RWPE1 (cell line): Measurements from ENCODE around the gene CFAP206.

Experiments used
- CTCF ChIA-PET: fragments of 350-600 bp; sonication (Branson Sonifier 250); formaldehyde crosslinking; extraction: SDS; loops from one replicate; lab custom pipeline; 2021; lab: Yijun Ruan, JAX
- POLR2A ChIA-PET: fragments of 400-600 bp; formaldehyde crosslinking; extraction: SDS; loops from one replicate; lab custom pipeline; 2020; ENCODE audit warnings: antibody characterized with exemption; ENCODE audit not compliant: low non-redundant PET; lab: Yijun Ruan, JAX
- DNase-seq: peaks from one replicate; pipeline ENCODE4 v3.0.0; 2012; ENCODE audit warnings: low spot score
- H3K27ac ChIP-seq: fragments of 450-650 bp; 2 replicates; pipeline ENCODE4 v1.5.1; 2017
- CTCF ChIP-seq: fragments of 450-650 bp; conservative IDR thresholded peaks from 2 replicates; pipeline ENCODE4 v1.5.1; 2017; ENCODE audit warnings: low read depth, mild to moderate bottlenecking

CFAP206 gene

GRCh38 chr6:87494761-87495422 is 87.1 kb downstream of the CFAP206 start:
- TF ChIP-seq CTCF, result no peak
- ChIA-PET POLR2A (no interaction called here), CTCF (no interaction called here)
- DNase-seq, result no peak
- H3K27ac ChIP-seq, result no peak overlapping the region

- H3K27ac ChIP-seq, result no peak overlapping the region
- DNase-seq, result no peak
- TF ChIP-seq CTCF, result no peak
- CTCF ChIA-PET, result interaction anchor here (0.7 kb wide), 2 partner anchors 20 to 220 kb away, joined by 3 to 4 read pairs; no protein-coding TSS in a partner anchor
- POLR2A ChIA-PET, result no interaction called here
These were observed 90.3 kb downstream of the CFAP206 start for GRCh38 chr6:87498048-87498447.

GRCh38 chr6:87501809-87502572 is 94.2 kb downstream of the CFAP206 start:
- no peak overlapping the region for H3K27ac ChIP-seq
- no peak for DNase-seq
- ChIA-PET CTCF (no interaction called here), POLR2A (no interaction called here)
- no peak for TF ChIP-seq CTCF

- ChIA-PET POLR2A (no interaction called here), CTCF (no interaction called here)
- no peak for TF ChIP-seq CTCF
- DNase-seq, result no peak
- H3K27ac ChIP-seq, result no peak overlapping the region
These were observed 96.7 kb downstream of the CFAP206 start for GRCh38 chr6:87504441-87504840.
